T47D (cell line): ENCODE results near the gene B4GAT1.

ENCODE experiments used
- DNase-seq, 2 experiments: peaks; one replicate each; pipeline versions ENCODE4 v3.0.0 to v3.0.0-alpha.2; 2011 to 2012; ENCODE audit warnings: low read depth in 1 of 2, low spot score in 1 of 2
- JUND ChIP-seq: IDR thresholded peaks from 2 replicates; pipeline ENCODE4 v1.6.1; 2012; ENCODE audit warnings: low read depth
- in situ Hi-C: cut with HindIII; loops from 2 replicates; pipeline ENCODE4 v1.10.0; 2016; ENCODE audit warnings: low sequenced_read_pairs, low pct_unique_long_range_greater_than_20kb

The B4GAT1 gene

DNA sequence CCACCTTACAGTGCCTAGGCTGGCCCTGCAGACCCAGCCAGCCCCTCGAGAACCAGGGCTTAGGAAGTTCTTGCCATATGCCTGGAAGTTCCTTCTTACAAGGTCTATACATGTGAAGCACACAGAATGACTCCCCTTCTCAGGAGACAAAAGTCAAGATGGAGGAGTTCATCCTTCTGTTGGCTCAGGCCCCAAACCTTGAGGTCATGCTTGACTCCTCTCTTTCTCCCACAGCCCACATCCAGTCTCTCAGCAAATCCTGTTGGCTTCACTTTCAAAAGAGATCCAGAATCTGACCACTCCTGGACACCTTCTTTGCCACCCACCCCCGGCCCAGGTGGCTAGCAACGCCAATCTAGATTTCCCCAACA, 28.8 kb downstream of the B4GAT1 start:
- DNase-seq, result no peak
- TF ChIP-seq JUND, result no peak
- in situ Hi-C loops, result no loop called here

- no peak for TF ChIP-seq JUND
- in situ Hi-C loops, result no loop called here
Measured at GRCh38 chr11:66317723-66318599, 29.5 kb downstream of the B4GAT1 start.

DNA sequence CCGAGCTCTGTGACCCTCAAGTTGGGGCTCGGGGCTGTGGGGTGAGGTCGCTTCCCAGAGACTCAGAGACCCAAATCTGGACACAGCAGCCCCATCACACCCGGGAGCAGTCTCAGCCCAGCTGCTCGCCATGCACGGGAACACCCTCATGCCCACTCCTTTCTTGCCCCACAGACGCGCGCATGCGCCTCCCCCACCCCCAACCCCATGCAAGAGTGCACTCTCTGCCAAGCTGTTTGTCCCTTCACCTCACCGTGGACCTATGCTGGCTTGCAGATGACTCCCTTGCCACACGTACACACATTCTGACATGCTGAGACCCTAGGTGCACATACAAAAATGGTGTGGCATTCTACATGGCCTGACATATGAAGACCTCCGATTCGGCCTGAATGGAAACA, 30.1 kb downstream of the B4GAT1 start:
- in situ Hi-C loops, result no loop called here
- no peak for DNase-seq
- no peak for TF ChIP-seq JUND

More at GRCh38 chr11:66317723-66318599, 29.5 kb downstream of the B4GAT1 start:
- peak in 1 of 2 experiments; percentile 57 for DNase-seq

DNA sequence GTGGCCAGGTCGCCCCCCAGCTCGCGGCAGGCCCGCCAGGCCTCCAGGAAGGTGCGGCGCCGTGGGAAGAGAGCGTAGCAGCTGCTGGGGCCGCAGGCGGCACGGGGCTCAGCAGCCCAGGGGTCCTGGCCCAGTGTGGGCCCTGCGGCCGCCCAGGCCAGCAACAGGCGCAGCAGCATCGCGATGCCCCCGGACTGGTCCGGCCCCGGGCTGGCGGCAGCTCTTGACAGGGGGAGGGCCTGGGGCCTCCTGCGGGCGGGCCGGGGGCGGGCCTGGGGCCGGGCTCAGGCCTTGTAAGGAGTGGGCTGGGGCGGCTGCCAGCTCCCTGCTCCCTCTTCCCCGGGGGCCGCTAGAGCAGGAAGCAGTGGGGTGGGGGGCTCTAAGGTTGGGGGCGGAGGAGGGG, 30.6 kb downstream of the B4GAT1 start, which contains the start of gene CD248:
CD248 (minus strand) TSS at position 196 of the 403 bp plus-strand sequence; CDS start at position 179, 17 bp downstream.
- no peak for DNase-seq
- TF ChIP-seq JUND, result no peak

GRCh38 chr11:66315921-66316811, 31.3 kb downstream of the B4GAT1 start:
- no peak for DNase-seq
- no peak for TF ChIP-seq JUND
- in situ Hi-C loops, result no loop called here

More for the DNA sequence above, 30.6 kb downstream of the B4GAT1 start, which contains the start of gene CD248:
- in situ Hi-C loops, result no loop called here

GRCh38 chr11:66315498-66315885, 31.9 kb downstream of the B4GAT1 start:
- no peak for TF ChIP-seq JUND
- in situ Hi-C loops, result no loop called here
- no peak for DNase-seq

DNA sequence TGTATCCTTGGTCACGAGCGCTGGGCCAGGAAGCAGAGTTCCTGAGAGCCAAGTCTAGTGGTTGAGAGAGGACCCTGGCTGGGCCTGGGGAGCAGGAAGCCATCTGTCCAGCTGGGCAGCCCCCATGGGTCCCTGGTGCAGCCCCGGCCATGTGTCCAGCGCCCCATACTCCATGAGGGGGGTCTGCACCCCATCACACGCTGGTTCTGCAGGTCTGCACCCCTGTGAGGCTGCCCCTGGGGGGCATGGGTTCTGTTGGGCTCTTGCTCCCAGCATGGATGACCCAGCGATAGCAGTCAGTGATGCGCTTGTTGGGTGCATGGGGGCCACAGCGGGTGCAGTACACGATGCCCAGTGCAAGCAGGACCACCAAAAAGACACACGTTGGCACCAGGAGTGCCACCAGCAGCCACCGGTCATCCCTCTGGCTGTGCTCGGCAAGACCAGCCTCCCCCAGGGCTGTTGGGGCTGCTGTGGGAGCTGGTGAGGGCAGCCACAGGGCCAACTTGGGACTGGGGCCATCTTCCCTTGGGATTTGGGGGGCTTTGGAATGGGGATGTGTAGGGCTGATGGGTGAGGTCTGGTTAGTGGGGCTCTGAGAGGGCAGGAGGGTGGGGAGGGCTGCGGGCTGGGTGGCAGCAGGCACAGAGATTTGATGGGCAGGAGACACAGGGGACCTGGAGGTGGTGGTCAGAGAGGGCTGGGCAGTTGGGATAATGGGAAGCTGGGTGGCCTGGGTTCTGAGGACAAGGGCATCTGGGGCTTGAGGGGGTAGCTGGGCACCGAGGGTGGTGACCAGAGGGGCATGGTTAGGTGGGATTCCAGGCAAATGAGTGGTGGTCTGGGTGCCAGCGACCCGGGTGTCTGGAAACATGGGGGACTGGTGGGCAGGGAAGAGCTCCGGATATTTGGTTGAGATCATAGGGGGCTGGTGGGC, 32.6 kb downstream of the B4GAT1 start:
- no peak for DNase-seq
- in situ Hi-C loops, result no loop called here
- TF ChIP-seq JUND, result no peak

DNA sequence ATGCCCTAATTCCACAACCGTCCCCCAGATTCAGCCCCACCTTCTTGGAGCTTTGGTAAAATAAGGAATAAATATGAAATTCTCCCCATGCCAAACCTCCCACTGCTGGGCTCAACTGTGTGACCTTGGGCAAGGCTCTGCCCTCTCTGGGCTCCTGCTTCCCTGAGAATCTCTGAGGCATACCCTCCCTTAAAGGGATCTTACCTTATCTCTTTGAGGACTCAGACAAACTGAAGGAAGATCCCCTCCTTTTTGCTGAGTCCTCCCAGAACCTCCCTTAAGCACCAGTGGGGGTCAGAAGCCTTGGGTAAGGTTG, 33.3 kb downstream of the B4GAT1 start:
- DNase-seq, result no peak
- no peak for TF ChIP-seq JUND
- in situ Hi-C loops, result no loop called here

DNA sequence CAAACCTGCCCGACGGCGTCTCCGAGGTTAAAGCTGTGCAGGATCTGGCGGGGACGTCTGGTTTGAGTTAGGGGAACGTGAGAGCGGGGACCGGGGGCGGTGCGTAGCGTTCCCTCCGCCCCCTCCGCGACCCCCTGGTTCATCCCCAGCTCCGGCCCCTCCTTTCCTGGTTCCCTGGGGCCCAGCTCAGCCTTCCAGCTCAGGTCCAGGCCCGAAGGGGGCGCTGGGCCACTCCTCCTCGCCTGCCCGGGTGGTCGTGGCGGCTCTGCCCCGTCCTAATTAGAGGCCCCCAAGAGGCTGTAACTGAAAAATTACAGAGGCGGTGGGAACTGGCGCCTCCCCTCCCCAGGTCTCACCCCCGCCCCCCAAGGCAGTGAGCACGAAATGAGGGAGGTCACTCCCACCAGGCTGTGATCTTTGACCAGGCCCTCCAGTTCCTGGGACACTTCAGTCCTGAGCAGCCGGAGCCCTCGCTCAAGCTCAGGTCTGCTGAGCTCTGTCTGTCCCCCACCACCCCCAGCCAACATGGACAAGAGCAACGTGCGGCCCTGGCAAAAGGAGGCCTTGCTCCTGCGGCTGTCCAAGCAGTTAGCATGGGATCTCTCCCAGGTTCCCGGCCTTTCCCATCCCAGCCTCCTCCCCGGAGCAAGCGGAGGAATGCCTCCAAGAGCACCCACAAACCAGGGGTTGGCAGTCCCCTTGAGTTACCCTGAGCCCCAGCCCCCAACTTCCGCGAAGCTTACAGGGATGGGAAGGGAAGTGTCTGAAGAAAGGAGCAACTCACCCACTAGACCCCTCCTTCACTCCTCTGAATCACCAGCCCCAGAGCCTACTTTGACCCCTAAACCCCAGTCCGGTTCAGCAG, 33.9 kb downstream of the B4GAT1 start:
- no peak for TF ChIP-seq JUND
- in situ Hi-C loops, result no loop called here
- no peak for DNase-seq

DNA sequence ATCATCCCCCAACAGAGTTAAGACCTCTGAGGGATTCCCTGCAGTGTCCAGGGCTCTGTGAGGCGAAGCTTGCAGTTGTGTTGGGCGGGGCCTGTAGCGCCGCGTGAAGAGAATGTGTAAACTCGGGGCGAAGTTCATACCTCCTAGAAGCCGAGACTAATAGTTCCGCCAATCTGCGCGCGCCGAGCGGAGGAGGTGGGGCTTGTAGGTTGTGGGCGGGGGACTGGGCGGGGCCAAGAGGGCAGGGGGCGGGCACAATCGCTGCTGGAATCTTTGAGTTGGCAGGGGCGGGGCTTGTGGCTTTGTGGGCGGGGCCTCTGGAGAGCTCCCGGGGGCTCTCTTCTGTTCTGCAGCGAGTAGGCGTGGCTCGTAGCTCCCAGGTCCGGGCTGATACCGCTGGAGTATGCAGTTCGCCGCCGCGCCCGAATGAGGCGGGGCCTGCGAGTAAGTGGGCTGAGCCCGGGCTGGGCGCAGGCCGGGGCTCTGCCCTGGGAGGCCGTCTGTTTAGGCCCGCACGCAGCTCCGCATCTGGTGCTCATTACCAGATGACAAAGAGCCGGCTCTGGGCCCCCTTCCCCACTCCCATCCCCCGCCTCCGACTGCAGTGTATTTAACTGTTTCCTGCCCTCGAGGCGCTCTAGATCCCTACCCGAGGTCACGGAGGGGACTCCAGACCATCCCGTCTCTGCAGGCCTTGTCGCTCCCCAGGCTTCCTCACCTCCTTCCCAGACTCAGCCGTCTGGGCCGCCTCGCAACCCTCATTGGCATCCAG, 34.7 kb downstream of the B4GAT1 start:
- in situ Hi-C loops, result no loop called here

GRCh38 chr11:66311965-66312548, 35.4 kb downstream of the B4GAT1 start:
- in situ Hi-C loops, result no loop called here
- TF ChIP-seq JUND, result no peak
- DNase-seq, result peak; percentile 81 to 91

More for the DNA sequence above, 34.7 kb downstream of the B4GAT1 start:
- TF ChIP-seq JUND, result no peak
- DNase-seq, result peak; percentile 88 to 95
